ENCODE measurements around the gene GARIN1A.

Gene GARIN1A

GRCh38 chr7:128718967-128719642 lies 47.0 kb downstream of the GARIN1A start:
- DNase-seq = no peak

- no peak for DNase-seq
Observed at GRCh38 chr7:128721376-128721775, 49.3 kb downstream of the GARIN1A start.
